GM19324 (cell line): ENCODE results near the gene DDX42.
A peak's percentile ranks its signal among the peaks of the same experiment; 100 is the strongest.

ENCODE experiments used
- ATAC-seq: cut with Tn5 transposase; IDR thresholded peaks from one replicate; pipeline ENCODE4 v1.9.1; 2021; ENCODE audit warnings: mild to moderate bottlenecking, moderate library complexity; ENCODE audit not compliant: unreplicated experiment, low FRiP score

The DDX42 gene

DNA sequence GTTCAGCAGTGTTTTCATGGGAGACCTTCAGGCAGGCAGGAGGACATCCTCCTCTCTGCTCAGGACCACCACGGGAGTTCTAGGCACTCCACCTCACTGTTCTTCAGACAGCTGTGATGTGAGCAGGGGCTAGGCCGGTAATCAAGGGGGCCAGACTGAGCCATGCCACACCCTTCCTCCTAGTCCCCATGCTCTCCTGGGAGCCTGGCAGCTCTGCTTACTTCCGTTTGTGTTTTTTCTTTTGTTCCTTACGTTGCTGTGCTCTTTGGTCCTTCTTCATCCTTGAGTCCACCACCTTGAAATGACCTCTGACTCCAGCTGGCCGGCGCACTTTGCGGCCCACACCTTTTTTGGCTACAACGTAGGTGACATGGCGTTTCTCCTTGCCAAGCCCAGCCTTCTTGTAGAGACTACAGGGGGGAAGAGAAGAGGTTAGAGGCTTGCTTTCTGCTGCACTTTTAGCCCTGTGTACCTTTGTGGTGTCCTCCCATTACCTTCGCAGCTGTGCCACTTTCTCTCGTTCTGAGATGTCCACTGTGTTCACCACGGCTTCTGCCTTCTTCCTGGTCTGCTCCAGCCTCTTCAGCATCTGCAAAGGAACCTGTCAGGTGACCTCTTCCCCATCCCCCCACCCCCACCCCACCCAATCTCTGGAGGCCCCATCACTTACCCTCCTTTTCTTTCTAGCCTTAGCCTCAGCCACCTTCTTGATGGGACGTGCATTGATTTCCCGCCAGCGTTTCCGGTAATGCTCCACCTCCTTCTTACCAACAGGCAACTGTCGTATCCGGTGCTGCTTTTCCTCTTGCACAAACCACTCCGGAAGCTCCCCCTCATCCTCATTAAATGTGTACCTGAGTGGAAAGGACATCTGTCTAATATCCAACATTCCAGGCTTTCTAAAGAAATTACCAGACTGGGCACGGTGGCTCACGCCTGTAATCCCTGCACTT, 45.9 kb downstream of the DDX42 start:
- no peak for ATAC-seq

DNA sequence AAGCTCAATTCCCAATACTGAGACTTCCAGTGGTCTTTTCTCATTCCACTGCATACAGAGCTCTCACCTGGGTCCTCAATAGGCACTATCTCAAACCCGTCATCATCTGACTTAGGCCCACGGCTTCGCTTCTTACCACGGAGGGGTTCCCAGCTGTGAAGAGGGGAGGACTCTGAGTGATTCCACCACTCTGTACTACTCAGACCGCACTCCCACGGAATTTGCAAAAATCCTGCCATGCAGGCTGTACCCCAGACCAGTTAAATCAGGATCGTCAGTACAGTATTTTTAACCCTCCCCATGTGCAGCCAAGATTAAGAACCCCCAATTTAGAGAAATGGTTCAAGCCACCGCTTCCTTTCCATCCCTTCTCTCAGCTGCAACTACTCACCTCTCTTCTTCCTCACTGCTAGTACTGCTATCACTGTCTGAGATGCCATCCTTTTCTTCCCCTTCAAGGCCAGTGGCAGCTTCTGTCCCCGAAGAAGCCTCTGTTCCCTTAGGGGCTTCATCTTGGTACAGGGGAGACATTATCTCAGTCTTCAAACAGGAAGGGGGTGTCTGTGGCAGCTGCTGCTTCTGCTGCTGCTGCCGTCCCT, 47.1 kb downstream of the DDX42 start:
- ATAC-seq = no peak

DNA sequence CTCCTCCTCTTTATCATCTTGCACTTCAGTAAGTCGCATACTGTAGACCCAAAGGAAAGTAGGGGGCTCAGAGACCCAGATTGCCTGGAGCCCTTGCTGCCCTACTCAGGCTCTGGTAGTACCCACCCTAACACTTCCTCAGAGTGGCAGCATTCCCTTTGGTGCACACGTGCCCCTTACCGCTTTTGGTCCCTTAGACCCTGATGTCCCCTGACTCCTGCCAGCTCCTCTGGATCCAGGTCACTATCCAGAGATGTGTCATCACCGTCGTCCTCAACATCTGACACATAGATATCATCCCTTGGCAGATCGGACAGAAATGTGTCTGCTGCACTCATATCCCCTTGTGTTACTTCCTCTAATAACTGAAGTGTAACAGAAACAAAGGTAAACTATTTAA, 47.8 kb downstream of the DDX42 start:
- ATAC-seq = no peak

DNA sequence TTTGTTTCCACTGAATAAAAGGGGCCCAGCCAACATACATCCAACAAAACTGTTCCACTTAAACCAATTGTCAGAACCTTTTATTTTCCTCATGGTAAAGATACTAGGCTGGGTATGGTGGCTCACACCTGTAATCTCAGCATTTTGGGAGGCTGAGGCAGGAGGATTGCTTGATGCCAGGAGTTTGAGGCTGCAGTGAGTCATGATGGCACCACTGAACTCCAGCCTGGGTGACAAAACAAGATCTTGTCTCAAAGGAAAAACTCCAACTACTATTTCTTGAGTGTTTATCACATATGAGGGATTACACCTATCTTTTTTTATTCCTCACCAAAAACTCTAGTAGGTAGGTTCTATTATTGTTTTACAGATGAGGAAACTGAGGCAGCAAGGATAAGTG, 48.6 kb downstream of the DDX42 start:
- ATAC-seq = no peak

DNA sequence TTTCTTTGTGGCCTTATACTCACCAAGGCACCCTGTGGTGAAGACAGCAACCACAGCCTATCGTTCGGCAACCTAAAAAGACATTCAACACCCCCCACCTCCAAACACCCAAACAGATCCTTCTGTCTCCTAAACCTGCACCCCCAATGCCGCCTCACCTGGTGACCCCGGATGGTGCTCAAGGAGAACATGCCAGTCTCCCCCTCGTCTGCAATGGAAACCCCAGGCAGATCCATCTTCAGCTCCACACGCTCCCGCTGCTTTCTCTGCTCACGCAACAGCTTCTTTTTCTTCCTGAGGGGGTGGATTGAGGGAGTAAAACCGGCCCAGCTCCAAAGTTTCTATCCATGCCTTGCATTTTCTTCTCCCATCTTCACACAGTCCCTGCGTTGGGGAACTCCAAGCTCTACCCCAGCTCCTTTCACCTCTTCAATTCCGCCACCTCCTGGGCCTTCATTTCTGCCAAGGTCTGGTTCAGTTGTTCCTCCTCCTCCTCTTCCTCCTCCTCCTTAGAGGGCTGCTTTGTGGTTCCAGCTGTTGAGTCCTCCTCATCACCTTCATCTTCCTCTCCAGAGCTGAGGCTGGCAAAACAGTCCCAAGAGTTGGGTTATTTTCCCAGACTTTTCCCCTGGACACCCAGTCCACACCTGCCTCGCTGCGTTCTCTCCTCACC, 49.8 kb downstream of the DDX42 start:
- ATAC-seq = no peak

DNA sequence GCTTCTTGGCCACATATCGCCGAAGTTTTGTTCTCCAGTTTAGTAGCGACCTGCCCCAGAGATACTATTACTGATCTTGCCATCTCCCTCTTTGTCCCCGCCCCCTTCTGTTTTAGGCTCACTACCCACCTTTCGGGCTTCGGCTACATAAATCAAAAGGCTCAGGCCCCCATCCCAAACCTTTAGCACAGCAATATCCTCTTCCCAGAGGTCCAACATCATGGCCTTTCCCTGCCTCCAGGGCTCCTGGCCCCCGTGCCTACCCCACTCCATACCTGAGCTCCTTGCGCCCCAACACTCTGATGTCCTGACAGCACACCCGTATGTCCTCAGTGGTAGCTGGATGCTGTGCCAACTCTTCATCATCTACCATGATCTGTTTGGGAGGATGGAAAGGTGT, 50.4 kb downstream of the DDX42 start:
- ATAC-seq = no peak

DNA sequence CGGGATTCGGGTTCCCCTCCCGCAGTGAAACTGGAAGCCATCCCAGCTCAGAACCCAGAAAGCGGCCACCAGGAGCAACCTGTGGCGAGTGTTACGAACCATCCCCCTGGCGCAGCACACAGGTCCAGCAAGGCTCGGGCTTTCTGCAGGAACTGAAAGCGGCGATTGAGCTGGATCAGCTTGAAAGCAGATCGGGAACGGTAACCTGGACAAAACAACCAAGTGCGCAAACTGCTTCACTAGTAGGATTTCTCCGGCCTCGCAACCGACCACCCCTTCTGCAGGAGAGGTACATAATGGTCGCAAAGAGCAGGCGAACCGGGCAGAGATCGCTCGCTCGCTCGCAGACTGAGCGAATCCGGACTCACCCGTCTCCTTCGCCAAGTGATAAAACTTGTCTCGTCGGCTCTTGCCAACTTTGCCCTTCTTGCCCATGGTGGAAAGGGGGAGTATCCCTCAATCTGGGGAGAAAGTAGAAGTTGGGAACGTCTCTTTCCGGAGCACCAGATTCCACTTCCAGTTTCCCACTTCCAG, 52.6 kb downstream of the DDX42 start:
- ATAC-seq = no peak

DNA sequence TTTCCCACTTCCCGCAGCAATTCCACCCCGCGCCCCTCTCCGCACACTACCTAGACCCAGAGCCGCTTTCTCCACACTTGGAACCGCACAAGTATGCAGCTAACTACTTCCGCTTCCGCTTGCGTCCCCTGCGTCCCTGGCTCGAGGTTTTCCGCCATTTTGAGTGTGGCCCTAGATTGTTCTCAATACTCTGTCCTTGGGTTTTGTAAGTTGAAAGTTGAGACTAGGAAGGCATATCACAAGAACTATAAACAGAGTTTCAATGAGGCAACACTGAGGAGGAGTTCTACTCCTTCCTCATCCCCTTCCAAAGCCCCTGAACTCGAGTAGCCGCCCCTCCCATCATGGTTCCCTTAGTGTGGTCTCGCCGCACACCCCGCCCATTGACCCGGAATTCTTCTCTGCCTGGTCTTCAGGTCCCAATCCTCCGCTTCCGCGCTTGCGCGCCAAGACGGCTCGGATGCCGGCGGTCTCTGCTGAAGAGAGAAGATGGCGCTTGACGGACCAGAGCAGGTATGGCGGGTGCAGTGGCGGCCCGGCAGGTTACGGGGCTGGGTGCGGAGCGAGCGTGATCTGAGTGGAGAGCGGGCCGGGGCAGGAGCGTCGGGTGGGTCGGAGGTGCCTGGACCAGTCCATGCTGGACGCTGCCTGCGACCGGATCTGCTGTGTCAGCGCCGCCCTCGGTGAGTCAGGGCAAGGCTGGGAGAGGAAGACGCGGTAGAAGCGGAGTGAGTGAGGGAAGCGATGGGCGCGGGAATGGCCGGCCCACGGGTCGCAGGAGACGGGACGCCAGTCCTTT, 53.2 kb downstream of the DDX42 start, which contains the start of the genes FTSJ3 and PSMC5:
Gene FTSJ3, minus strand, starts transcription at position 662 of the 799 bp plus-strand sequence. CDS start 761 bp downstream, outside the sequence.
Gene PSMC5, plus strand, starts transcription at position 430 of the 799 bp plus-strand sequence. Its CDS starts 60 bp downstream, at position 490.
- peak; percentile 93 for ATAC-seq

DNA sequence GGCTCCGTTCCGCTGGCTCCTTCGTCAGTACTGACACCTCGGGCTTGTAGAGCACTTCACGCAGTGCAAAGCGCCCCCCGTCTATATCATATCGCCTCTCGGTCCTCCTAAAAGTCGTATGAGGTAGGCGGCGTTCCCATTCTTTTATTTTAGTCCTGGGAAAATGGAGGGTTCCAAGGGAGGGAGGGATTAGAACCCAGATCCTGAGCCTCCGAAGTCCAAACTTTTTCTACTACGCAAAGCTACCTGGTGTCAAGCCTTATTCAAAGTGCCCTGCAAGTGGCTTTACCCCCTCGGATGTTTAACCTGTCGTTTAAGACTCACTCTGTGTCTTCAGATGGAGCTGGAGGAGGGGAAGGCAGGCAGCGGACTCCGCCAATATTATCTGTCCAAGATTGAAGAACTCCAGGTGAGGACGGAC, 53.8 kb downstream of the DDX42 start:
- ATAC-seq = no peak

DNA sequence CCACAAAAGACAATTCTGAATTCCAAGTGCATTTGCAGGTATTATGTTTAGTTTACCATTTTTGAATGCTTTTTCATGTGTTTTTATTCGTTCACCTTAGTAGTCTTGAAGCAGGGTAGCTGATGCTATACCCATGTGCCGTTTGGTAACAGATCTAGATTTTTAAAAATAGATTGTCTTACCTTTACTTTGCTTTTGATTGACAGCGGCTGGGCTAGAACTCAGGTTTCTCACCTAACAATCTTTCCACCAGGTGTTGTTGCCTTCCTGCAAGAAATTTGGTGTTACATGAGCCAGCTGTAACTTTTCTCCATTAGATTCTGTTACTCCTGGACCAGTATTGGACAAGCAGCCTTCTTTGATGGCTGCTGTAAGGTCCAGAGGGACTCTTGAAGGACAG, 55.0 kb downstream of the DDX42 start:
- ATAC-seq = no peak

DNA sequence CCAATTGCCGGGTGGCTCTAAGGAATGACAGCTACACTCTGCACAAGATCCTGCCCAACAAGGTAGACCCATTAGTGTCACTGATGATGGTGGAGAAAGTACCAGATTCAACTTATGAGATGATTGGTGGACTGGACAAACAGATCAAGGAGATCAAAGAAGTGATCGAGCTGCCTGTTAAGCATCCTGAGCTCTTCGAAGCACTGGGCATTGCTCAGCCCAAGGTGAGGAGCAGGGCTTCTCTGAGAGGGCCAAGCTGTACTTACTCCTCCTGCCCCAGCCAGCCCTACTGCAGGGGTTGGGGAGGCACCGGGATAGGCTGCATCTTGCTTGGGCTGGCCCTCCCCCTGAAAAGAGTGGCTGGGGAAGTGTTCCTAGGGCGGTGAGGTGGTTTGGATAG, 56.3 kb downstream of the DDX42 start:
- no peak for ATAC-seq

DNA sequence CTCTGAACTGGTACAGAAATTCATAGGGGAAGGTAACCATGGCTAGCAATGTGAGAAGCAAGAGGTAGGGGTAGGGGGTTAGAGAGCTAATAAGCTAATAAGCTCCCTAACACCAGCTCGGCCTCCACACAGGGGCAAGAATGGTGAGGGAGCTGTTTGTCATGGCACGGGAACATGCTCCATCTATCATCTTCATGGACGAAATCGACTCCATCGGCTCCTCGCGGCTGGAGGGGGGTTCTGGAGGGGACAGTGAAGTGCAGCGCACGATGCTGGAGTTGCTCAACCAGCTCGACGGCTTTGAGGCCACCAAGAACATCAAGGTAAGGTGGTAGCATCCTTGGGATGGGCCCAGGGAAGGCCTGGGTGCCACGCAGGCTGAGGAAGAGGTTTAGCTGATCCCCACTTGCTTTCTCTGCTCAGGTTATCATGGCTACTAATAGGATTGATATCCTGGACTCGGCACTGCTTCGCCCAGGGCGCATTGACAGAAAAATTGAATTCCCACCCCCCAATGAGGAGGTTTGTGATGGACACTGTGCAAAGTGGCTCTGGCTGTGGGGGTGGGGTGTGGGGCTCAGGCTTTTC, 57.0 kb downstream of the DDX42 start:
- ATAC-seq = no peak

DNA sequence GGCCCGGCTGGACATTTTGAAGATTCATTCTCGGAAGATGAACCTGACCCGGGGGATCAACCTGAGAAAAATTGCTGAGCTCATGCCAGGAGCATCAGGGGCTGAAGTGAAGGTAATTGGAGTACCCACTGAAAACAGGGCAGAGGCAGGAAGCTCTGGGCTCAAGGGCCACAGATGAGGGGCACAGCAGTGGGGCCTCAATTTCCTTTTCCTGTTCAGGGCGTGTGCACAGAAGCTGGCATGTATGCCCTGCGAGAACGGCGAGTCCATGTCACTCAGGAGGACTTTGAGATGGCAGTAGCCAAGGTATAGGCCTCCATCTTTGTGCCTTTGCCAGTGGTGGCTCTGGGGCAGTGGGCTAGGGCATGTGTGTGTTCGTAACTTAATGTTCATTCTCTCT, 57.5 kb downstream of the DDX42 start:
- no peak for ATAC-seq

DNA sequence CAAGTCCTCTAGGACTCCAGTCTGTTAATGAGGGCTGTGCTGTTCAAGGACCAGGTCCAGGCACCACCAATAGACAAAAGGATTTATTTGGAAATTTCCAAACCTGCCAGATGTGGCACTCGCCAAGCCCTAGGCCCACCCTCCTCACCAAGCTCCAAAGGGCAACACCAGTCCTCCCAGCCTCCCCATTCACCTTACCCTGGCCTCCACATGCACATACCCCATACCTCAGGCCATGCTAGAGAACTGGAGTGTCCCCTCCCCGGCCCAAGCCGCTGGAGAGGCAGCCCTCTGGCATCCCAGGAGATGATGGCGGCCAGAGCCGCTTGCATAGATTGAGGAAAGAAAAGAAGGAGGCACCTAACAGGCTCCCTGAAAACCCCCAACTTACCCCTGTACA, 58.0 kb downstream of the DDX42 start:
- ATAC-seq = no peak

DNA sequence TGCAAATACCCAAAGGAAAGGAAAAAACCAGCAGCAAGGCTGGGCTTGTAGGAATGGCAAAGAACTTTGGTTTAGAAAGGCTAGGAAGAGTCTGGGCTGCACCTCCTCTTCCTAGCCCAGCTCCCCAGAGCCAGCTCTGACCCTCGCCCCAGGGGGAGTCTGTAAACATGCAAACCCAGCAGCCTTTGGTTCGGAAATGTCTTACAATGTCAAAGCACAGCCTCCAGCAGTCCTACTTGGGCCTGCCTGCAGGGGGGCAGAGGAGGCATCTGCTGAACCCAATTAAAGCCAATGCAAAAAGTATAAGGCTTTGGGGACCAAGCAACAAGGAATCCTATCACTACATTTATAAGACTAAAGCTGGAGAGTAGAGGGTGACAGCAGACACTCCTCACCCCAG, 58.5 kb downstream of the DDX42 start:
- no peak for ATAC-seq

DNA sequence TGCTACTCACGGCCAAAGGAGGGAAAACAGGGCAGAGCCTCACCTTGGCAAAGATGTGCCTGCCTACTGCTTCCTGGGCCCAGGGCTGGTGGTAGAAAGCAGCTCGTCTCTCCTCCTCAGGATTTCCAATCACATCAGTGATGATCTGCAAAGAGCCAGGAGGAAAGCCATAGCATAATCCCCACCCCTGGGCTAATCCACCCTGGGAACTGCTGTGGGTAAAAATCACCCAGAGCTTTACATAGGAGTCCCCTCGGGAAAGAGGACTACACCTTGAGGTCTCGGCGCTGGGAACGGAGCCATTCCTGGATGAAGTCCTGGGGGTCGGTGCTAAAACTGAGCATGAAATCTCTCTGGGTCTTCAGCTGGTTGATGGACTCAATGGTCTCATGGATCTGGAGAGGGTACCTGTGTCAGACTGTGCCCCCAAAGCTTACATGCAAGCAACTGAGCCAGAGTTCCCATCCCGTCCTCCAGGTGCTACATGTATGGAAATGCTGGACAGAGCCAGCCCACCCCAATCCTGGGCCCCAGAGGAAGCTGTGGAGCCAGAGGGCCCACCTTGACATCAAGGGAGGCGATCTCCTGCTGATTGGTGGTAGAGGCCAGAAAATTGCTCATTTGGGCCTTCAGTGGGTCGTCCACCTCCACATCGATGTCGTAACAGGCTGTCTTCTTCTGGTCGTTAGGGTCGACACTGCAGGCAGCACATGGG, 59.2 kb downstream of the DDX42 start:
- no peak for ATAC-seq

DNA sequence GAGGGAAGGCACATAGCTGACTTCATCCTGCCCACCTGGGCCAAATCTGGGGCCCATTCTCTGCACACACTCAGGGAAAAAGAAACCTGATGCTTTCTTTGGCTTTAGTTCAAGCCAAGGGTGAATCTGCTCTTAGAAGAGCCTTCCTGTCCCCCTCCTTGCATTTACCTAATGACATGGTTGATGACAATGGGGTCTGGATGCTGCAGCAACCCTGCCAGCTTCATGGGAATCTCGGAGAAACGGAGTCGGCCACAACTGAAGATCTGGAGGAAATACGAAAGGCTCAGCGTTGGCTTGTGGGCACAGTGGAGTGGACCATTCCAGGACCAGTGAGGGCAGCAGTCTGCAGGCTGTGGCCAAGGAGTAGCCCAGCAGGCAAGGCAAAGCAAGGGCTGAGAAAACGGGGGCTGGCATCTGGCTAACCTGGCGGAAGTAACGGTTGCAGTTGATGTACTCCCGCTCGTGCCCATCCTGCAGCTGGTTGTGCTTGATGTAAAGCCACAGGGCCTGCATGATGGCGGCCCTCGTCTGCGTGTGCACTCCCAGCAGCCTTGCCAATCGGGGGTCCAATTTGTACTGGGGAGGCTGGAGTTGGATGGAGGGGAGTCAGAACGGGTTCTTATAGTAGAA, 59.9 kb downstream of the DDX42 start:
- no peak for ATAC-seq

DNA sequence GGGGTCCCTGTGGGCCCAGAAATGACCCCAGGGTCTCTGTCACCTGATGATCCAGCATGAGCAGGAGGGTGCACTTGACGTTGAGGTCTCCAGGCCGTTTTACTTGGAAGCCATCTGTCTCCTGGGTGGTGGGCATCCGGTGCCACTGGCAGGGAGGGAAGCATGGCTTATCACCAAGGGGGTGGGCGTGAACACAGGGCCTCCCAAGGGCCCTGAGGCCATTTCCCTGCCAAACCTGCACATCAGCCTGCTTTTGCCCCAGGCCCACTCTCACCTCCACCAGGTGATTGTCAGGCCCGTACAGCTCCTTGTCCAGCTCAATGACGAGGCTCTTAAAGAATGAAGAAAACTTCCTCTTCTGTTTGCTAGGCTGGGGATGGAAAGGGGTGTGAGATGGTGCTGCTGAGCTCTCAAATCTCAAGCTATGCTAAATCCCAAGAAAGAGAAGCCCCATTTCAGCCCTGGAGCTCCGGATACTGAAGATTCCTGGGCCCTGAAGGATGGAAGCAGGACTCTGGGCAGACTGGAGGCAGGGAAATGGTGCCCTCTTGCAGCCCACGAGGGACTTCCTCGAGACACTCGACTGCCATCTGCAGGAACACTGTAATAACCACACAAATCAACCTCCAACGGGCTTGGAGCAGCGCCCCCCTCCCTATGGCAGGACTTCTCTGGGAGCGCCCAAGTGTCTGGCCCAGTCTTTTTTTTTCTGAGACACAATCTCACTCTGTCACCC, 60.6 kb downstream of the DDX42 start:
- ATAC-seq = no peak
